GM12801 (cell line): ENCODE results near the gene MED13L.

Experiments used
- CTCF ChIP-seq: IDR thresholded peaks from one replicate; pipeline ENCODE4 v1.5.1; 2011; ENCODE audit warnings: control low read depth; ENCODE audit not compliant: insufficient read length; ENCODE audit errors: extremely low read depth

The MED13L gene

DNA sequence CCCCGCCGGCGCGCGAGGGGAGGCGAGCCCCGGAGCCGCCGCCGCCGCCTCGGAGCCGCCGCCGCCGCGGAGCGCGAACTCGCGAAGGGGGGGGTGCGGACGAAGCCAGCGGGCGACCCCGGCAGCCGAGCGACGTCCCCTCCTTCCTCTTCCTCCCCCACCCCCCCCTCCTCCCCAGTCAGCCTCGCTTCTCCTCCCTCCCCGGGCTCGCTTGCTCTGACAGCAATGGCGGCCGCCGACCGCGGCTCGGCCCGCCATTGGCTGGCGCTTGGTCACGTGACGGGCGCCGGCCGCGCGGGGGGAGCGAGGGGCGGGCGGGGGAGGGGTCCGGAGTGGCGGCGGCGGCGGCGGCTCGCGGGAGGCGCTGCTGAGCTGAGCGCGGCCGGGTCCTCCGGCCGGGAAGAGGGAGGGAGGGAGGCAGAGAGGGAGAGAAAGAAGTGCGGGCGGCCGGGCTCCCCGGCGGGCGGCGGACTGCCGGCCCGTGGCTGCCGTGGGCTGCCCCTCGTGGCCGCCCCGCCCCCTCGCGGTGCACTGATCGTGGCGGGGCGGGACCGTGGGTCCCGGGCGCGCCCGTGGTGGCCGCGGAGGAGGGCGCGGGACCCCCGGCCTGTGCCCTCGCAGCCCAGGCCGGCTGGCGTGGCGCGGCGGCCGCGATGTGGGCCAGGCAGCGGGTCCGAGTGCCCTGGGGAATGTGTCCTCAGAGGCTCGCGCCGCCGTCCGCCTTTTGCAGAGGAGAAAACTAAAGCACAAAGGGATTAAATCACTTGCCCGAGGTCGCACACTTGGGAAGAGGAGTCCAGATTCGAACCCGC is at the start of gene MED13L:
Gene MED13L, minus strand, starts transcription at position 227 of the 812 bp plus-strand sequence. CDS start 562 bp downstream, outside the sequence.
- TF ChIP-seq CTCF = no peak

DNA sequence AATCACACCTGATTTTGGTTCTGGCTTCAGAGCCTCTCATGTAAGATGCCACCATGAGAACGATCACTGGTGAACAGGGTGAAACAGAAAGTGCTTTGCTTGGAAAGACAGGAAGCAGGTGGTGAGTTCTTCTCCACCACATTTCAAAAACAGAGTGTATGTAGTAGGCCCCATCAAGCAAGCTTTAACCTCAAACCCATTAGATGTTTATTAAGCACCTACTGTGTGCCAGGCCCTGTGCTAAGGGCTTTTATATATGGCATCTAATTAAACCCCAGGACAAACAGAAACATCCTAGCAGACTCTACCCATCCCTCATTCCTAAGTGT is 47.8 kb upstream of the MED13L start:
- no peak for TF ChIP-seq CTCF

DNA sequence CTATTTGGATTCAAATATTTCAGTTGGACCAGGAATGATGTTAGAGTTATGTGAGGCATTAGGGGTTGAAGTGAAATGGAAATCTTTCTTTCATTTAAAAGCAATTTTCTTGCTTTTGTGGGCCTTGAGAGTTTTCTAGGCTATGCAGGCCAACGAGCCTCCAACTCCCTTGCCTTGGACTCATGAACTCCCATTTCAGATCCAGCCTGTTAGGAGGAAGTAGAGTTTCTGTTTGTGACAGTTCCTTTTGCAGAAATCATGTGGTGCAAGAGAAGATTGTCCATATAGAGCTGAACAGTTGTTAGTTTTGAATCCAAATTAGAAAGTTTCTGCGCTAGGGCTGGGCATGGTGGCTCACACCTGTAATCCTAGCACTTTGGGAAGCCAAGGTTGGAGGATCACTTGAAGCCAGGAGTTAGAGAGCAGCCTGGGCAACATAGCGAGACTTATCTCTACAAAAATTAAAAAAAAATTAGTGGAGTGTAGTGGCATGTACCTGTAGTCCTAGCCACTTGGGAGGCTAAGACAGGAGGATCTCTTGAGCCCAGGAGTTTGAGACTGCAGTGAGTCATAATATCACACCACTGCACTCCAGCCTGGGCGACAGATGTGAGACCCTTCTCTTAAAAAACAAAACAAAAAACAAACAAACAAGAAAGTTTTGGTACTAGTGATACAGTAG is 47.3 kb upstream of the MED13L start:
- TF ChIP-seq CTCF = no peak

GRCh38 chr12:116323406-116324386 is 46.2 kb upstream of the MED13L start:
- no peak for TF ChIP-seq CTCF

DNA sequence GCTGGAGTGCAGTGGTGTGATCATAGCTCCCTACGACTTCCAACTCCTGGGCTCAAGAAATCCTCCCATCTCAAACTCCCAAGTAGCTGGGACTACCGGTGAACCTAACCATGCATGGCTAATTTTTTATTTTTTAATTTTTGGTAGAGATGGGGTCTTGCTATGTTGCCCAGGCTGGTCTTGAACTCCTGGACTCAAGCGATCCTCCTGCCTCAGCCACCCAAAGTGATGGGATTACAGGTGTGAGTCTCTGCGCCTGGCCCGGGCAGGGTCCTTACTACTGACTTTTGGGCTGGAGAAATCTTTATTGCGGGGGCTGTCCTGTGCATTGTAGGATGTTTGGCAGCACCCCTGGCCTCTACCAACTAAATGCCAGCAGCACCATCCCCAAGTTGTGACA is 44.4 kb upstream of the MED13L start:
- TF ChIP-seq CTCF = no peak

GRCh38 chr12:116320791-116321217 is 43.3 kb upstream of the MED13L start:
- TF ChIP-seq CTCF = no peak

DNA sequence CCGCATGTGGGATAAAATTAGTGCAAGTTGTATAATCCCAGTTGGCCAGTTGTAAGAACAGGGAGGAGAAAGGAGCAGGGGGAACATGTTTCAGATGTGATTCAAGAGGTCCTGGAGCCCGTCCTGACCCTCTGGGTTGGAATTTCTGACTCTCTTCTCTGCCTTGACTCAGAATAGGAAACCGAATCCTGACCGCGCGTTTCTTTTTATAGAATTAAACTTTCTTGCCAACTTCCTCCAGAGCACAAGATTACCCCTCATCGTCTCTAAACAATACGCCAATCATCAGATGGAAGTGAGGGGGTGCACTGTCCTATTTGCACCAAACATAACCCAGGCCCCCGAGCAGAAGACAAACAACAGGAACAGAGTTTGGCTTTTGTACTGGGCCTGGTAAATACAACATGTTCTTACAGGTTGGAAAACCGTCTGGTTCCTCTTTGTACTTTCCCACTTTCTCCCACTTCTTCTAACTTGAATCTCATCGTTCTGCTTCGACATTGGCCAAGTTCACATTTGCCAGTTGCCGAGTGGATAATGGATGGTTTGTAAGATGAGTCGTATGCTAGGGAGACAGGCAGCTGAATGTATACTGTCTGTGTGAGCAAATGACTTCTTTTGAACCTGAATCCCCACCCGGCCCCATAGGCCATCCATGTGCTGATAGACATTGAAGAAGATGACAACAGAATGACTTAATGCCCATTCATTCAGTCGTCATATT is 42.6 kb upstream of the MED13L start:
- TF ChIP-seq CTCF = no peak
